NCI-H748 treated with DMSO at 0.1 percent for 48 hours (cell line): ENCODE results near the gene FANCF.
A peak's percentile ranks its signal among the peaks of the same experiment; 100 is the strongest.

Source experiments
- DNase-seq: peaks from one replicate; lab custom pipeline; 2025; lab: John Stamatoyannopoulos, UW

Gene FANCF

GRCh38 chr11:22624742-22625447, 728 bp downstream of the FANCF start:
- DNase-seq, result peak; percentile 71

- DNase-seq, result no peak
These were observed 7.8 kb downstream of the FANCF start for GRCh38 chr11:22617868-22618267.

GRCh38 chr11:22603933-22604332, 21.7 kb downstream of the FANCF start:
- DNase-seq, result no peak

GRCh38 chr11:22602504-22602903, 23.1 kb downstream of the FANCF start:
- DNase-seq, result no peak

DNA sequence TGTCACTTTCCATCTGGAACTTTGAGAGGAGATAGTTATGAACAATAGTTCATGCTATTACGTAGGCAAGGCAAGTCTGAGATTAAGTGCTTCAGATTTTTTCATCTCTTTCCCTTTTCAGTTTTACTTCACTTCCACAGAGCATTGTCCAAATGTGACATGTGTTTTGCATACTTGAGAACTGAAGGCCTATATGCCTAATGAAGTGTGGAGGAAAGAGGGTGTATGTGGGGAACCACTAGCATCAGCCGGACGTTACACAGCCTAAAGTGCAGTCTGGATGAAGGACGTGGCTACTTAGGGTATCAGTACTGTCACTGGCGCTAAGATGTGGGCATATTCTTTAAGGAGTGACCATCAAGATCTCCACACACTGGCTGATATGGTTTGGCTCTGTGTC, 26.2 kb downstream of the FANCF start:
- DNase-seq, result no peak

GRCh38 chr11:22597062-22597461, 28.6 kb downstream of the FANCF start:
- no peak for DNase-seq

DNA sequence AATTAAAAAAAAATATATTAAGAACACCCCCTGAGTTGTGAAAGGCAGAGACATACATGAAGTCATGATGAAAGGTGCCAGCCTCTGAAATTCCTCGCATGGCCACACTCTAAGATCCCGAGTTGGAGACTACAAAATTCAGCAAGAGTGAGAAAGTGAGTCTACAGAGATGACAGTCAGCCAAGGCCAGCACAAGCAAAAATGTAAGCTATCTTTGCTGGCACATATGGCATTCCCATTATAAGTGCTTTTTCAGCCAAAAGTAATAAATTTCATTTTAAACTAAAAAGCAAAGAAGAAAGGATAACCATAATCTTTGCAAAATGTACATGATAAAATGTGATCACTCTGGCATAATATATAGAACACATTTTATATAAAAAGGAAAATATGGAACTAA, 40.6 kb downstream of the FANCF start:
- no peak for DNase-seq

DNA sequence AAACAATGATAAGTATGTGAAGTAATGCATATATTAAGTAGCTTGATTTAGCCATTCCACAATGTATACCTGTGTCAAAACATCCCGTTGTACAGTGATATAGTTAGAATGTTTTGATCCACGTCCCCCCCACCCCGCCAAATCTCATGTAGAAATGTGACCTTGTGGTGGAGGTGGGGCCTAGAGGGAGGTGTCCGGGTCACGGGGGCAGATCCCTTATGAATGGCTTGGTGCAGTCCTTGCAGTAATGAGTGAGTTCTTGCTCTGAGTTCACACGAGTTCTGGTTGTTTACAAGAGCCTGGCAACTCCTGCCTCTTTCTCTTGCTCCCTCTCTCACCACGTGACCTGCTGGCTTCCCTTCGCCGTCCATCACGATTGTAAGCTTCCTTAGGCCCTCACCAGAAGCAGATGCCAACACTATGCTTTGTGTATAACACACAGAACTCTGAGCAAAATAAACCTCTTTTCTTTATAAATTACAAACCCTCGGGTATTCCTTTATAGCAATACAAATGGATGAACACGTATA, 41.6 kb downstream of the FANCF start:
- DNase-seq, result no peak

GRCh38 chr11:22582151-22582410, 43.5 kb downstream of the FANCF start:
- DNase-seq, result no peak

- no peak for DNase-seq
These were observed 44.1 kb downstream of the FANCF start for GRCh38 chr11:22581354-22582150.

- no peak for DNase-seq
These were observed 47.8 kb downstream of the FANCF start for GRCh38 chr11:22577854-22578253.
